GM12892 (cell line): ENCODE results near the gene RBM20.

ENCODE experiments used
- POLR2A ChIP-seq: IDR thresholded peaks from 2 replicates; pipeline ENCODE4 v1.6.1; 2011; ENCODE audit warnings: low read depth, low read length, control low read depth
- TAF1 ChIP-seq: IDR thresholded peaks from 2 replicates; pipeline ENCODE4 v1.6.1; 2011; ENCODE audit warnings: low read depth, mild to moderate bottlenecking, control low read depth, low read length, borderline replicate concordance

DNA sequence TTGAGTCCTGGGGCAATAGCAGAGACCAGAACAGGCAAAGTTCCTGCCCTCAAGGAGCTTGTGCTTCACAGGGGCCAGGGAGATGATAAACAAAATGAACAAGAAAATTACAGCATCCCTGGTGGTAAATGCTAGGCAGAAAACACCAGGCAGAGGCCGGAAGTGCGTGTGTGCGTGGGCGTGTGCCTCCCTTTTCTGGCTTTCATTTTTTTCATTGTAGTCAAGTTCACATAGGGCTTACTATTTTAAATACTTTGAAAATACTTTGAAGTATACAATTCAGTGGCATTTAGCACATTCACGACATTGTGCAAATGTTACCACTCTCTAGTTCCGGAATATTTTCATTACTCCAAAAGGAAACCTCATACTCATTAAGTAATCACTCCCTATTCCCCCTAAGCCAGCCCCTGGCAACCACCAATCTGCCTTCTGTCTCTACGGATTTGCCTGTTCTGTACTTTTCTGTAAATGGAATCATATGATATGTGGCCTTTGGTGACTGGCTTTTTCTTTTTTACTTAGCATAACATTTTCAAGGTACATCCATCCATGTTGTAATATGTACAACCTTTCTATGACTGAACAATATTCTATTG is 139.5 kb downstream of the RBM20 start:
- TF ChIP-seq POLR2A (no peak), TAF1 (no peak)
